NCI-H2107 treated with DMSO at 0.1 percent for 48 hours (cell line): Measurements from ENCODE around the gene FRG2B.
"Not testable (repeated sequence)": the region's sequence is repeated elsewhere in the genome, so short reads cannot be mapped to it uniquely, and the experiment has no call there.

Experiments
- DNase-seq: peaks from one replicate; lab custom pipeline; 2025; ENCODE audit not compliant: unreplicated experiment; lab: John Stamatoyannopoulos, UW

The FRG2B gene

GRCh38 chr10:133600657-133601056, 25.9 kb downstream of the FRG2B start:
- DNase-seq: no peak

DNA sequence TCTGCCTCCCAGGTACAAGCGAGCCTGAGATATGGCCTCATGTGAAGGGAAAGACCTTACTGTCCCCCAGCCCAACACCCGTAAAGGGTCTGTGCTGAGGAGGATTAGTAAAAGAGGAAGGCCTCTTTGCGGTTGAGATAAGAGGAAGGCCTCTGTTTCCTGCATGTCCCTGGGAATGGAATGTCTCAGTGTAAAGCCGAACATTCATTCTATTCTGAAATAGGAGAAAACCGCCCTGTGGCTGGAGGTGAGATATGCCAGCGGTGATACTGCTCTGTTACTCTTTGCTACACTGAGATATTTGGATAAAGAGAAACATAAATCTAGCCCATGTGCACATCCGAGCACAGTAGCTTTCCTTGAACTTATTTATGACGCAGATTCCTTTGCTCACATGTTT, 26.7 kb downstream of the FRG2B start:
- DNase-seq: not testable (repeated sequence)

DNA sequence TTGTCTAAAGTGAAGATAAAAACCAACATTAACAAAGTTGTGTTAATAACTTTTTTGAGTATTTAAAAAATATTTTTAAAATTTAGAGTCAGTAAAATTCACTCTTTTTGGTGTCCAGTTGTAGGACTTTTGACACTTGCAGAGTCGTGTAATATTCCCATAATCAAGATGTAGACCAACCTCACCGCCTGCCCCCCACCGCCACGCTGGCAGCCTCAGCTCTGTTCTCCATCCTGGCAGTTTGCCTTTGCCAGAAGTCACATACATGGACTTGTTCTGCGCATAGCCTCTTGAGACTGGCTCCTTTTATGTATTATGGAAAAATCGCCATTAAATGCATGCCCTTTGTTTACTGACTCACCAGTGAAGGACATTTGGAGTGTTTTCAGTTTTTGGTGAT, 33.9 kb downstream of the FRG2B start:
- no peak for DNase-seq

GRCh38 chr10:133590970-133591359, 35.6 kb downstream of the FRG2B start:
- DNase-seq: no peak

DNA sequence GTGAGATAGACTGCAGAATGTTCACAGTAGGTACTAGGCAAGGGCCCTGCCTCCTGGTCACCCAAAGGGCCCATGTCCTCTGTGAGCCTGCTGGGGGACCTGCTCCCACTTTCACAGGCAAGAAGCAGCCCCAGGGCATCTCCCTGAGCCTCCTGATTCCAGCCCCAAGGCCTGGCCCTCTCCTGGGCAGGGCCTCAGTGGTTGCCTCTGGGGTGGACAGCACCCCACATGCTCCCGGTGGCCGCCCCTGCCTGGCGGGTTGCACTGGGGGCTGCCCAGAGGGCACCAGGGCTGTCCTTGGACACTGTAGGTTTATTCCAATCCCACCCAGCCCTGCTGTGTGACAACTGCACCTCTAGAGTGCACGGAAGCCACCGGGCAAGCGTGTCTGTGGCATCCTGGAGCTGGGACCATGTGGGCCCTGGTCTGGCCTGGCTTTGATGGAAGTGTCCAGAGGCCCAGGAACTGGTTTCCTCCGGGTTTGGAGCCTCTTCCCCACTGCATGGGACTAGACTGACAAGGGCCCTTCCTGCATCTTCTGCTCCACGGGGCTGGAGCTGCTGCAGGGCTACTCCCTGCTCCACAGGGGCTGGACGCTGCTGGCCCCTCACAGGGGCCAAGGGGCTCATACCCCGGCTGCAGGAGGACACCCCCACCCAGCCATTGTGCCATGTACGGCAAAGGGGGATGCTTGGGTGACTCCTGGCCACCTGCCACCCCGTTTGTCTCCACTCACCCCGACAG, 36.2 kb downstream of the FRG2B start:
- no peak for DNase-seq

GRCh38 chr10:133577037-133577436, 49.6 kb downstream of the FRG2B start:
- DNase-seq: not testable (repeated sequence)
